ENCODE data around the gene DHRS13.
"Not testable (repeated sequence)": the region's sequence is repeated elsewhere in the genome, so short reads cannot be mapped to it uniquely, and the experiment has no call there.

The DHRS13 gene

DNA sequence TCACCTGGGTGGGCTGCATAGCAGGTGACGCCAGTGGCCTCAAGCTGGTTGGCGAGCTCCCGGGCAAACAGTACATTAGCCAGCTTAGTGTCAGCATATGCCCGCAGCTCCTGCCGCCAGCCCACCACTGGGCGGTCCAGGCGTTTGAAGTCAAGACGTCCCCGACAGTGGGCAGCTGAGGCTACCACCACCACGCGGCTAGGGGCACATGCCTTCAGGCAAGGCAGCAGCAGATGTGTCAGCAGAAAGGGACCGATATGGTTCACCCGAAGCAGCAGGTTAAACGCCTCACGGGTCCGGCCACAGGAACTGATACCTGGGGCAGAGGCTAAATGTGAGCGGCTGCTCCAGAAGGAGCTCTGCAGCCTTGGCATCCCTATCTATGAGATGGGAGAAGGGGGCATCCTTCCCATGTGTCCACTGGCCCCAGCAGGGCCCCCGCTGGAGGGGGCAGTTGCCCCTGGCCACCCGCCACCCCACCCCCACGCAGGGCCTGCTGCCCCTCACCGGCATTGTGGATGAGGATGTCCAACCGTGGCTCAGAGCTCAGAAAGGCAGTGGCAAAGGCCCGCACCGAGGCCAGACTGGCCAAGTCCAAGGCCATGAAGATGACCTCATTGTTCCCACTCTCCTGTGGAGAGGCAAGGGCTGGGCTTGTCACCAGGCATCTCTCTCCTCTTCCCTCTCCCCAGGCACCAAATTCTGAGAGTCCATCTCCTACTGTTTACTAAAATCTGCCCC lies 1.7 kb downstream of the DHRS13 start:
- DNase-seq = no peak

DNA sequence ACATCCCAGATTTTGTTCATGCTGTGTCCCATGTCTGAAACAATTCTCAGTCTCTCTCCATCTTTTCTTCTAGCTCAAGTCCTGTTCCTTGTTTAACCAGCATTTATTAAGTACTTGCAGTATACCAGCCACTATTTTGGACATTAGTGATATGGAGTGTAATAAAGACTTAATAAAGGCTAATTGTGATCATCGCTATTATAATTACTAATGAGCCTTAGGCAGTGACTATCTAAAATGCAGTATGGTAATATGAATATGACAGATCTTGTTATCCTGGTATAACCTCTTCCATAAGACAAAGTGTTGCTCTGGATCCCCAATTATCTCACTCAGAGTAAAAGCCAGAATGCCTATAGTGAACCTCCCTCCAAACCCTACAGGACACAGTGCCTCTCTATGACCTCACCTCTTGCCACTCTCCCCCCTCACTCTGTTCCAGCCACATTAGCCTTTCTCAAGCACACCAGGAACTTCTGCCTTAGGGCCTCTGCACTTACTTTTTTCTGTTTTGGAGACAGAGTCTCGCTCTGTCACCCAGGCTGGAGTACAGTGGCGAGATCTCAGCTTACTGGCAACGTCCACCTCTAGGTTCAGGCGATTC lies 3.6 kb downstream of the DHRS13 start:
- DNase-seq = no peak

DNA sequence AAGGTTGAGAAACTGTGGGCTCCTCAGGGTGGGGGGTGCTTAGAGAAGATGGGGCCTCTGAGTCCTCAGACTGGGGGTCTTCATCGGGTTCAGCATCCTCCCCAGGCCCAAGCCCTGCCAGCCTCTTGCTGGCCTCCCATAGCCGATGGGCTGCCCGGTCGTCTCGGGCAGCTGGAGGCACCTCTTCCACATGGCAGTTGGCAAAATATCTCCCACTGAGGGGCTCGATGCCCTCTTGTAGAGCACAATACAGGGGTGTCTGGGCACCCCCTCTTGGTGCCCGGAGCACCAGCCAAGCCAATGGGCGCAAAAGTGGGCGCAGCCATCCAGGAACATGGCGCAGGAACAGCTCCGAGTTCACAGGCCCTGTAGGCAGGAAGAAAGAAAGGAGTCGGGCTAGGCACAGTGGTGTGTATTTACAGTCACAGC lies 4.3 kb downstream of the DHRS13 start:
- DNase-seq = no peak

DNA sequence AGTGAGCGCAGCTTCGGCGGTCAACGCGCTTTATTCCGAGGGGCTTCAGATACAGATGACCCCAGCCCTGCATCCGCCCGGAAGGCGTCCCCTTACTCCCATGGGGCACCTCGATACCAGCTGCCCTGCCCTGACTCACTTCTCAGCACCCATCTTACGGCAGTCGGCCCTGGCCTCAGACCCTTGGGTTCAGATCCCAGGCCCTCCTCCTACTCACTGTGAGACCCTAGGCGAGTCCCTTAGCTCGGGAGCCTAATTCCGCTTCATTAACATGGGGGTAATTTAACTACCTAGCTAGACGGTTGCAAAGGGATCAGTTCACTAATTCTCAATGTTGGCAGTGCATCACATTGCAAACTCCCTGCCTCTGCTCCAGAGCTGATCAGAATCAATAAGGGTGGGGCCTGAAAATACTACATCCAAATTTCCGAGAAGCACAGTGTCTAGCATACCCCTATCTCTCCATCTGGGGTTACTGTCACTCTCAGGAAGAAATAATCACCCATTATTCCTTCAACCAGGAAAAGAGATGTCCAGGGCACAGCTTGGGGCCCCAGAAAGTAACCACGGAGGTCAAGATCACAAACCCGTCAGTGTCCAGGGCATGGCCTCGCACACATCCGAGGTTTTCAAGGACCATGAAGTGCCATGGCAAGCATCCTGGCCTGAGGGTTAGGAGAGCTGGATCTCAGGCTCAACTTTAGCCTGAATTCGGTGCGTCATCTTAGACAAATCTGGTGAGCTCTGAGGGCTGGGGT lies 4.9 kb downstream of the DHRS13 start:
- no peak for DNase-seq

DNA sequence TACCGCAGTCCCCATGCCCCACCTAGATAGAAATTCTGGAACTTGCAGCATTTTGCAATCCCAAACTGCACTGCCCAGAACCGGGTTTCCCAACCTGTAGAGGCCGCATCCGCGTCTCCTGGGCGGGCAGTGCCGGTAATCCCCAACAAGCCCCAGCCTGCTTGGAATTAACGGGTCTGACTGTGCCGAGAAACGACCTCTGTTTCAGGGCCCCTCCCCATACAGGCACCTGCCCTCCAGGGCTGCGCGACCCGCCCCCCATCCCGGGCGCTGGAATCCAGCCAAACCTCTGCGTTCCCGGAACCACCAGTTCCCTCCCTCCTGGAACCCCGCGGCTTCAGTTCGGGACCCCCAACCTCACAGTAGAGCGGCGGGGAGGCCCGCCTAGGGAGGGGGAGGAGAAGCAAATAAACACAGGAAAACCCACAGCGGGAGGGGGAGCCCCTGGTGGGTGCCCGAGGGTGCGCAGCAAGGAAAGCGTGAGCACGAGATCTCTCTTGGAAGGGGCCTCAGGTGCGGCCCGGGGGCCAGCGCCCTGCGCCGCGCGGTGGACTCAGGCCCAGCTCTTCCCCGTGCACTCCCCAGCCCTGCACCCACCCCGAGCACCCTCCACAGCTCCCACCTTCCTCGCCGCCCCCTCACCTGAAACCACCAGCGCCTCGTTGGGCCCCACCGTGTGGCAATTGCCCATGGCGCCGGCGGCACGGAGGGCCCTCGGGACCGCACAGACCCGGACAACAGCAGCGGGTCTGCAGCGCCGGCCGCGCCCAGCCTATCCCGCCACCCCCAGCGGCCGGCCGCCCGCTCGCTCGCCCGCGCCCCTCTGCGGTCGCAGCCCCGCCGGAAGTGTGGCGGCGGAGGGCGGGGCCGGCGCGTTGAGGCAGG lies 5.8 kb downstream of the DHRS13 start, which contains the start of gene FLOT2:
Gene FLOT2 (minus strand): TSS at position 850 of the 885 bp plus-strand sequence. CDS start 159 bp downstream, at position 691.
- DNase-seq = peak; percentile 25

DNA sequence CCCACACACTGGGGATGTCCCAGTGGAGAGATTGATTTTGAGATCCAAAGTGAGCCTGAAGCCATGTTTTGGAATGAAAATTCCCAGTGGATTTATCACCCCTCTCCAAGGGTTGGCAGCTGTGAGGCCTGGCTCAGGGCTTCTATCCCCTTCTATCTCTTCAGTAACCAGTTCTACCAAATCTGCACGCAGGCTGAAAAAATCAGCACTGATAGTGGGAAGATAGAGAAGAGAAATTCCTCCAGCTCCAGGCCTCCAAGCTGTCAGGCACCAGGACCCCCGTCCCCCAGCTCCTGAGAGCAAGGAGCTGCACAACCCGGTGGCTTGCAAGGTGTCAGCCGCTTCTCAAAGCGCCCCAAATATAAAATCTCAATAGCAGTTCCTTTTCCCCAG lies 6.4 kb downstream of the DHRS13 start:
- no peak for DNase-seq

DNA sequence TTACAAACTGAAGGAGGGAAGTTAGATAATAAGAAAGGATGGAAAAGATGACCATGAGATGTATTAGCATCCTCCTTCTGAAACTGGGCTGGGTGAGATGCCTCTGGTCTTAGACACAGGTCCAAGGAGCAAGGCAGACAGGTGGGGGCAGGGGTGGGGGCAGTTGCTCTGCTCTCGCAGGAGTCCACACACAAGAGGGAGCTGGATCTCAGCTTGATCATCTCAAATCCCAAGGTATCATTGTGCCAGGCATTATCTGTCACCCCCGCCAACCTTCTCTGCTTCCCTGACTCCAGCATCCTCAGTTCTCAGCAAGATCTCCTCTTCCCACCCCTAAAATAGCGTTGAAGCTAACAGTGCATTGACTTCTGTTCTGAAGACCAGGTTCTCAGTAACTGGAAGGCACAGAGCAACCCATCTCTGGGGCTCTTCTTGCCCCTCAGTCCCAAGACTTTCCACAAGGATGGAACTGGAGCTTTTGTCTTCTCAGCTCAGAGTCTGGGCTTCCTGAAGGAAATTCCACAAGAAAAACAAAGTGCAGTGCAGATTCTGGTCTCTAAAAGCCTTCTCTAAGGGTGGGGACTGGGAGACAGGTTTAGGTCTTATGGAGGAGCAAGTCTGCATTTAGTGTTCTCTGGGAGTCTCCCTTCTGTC lies 7.0 kb downstream of the DHRS13 start:
- DNase-seq = no peak

DNA sequence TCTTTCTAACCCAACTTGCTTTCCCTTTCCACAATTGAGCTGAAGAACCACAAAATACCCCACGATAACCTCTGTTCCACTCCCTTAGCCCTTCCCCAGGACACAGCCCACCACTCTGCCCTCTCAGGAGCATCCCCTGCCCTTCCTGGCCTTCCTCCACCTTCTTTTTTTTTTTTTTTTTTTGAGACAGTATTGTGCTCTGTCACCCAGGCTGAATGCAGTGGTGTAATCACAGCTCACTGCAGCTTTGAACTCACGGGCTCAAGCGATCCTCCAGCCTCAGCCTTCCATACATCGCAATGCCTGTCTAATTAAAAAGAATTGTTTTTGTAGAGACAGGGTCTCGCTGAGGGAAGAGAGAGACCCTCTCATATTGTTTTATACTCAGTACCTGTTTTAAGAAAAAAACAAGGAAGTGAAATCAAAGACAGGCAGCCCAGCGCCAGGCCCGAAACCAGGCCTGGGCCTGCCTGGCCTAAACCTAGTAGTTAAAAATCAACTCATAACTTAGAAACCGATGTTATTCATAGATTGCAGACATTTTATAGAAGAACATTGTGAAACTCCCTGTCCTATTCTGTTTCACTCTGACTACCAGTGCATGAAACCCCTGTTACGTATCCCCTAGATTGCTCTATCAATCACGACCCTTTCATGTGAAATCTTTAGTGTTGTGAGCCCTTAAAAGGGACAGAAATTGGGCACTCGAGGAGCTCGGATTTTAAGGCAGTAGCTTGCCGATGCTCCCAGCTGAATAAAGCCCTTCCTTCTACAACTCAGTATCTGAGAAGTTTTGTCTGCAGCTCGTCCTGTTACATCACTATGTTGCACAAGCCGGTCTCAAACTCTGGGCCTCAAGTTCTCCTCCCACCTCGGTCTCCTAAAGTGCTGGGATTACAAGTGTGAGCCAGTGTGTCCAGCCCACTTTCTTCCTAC lies 9.4 kb downstream of the DHRS13 start:
- not testable (repeated sequence) for DNase-seq

DNA sequence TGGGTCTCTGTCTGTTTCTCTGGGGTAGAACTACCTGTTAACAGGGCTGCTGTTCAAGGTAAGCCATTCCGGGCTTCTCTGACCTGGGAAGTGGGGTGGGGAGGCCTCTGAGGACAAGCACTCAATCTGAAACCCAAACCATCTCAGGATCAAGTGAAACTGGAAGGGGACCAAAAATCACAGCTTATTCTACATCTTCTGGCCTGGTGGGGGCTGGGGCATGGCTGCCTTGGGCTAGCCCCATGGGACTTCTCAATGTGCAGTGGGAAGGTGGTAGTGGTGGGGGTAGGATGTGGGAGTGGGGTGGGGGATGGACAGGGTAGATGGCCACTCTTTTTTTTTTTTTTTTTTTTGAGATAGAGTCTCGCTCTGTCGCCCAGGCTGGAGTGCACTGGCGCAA lies 10.9 kb downstream of the DHRS13 start:
- no peak for DNase-seq

DNA sequence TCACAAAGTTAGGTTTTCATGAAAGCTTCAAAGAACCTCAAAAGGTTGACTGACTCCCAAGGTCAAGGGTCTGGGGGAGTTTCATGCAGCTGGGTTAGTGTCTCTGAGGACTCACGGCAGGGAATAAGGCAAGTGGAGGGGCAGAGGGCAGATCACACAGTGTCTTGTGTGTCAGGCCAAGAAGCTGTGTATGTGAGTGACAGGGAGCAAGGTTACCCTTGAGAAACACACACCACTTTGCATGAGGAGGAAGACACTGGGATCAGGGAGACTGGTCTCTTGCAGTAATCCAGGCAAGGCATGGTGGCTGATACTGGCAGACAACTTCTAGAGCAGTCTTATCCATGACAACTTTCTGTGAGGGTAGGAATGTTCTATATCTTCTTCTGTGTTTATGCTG lies 11.7 kb downstream of the DHRS13 start:
- no peak for DNase-seq

DNA sequence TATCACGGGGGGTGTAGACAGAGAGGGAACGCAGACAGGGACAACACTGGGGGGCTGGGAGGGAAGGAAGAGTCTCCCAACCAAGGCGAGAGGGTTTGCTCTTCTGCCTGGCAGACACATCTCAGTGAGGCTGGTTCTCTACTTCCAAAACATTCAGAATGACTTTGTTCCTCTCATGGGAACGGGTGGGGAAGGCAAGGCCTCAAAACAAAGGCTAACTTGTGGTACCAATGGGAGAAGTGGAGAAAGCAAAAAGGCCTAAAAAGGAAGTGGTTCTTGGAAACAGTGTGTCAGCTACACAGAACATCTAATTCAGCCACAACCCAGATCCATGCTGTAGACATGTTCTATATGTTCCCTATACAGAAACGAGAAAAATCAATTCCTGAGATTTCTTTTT lies 12.9 kb downstream of the DHRS13 start:
- DNase-seq = no peak

DNA sequence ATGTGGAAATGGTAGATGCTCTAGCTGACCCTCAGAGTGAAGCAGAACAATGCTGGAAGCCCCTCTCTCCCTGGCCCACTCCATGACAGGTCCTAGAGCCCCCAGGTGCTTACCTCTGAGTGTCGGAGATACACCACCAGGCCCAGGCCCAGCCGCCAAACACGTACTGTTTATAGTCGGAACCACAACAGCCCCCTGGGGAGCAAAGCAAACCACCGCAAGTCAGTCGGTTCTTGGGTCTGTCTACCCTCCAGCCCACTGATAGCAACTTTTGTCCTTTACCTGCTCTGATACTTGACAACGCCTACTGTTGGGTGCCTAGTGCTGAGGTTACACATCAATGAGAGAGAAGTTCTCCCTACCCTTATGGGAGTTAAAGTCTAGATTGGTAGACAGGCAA lies 14.0 kb downstream of the DHRS13 start:
- DNase-seq = no peak

DNA sequence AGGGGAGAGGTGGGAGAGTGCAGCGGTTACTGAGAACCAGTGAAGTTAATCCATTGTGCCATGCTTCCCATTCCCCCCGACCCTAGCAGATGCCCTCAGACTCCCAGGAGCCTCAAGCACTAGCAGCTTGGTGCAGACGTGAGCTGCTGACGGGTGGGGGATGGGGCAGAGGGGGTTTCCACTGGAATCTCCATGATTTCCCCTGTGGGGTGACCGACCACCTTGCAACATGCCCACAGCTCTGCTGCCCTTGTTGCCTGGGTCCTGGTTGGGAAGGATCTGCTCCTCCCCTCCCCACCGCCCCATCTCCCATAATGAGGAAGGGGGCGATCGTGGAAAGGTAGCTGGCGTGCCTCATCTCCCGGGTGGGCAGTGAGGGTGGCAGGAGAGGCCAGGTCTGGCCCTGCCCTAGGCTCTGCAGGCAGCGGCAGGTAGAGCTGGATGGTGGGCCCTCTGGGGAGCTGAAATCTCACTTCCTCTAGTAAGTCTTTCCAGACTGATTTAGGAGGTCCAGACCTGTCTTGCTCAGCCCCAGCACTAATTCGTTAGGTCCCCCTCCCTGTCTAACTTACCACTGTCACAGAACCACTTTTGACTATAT lies 14.9 kb downstream of the DHRS13 start:
- no peak for DNase-seq

DNA sequence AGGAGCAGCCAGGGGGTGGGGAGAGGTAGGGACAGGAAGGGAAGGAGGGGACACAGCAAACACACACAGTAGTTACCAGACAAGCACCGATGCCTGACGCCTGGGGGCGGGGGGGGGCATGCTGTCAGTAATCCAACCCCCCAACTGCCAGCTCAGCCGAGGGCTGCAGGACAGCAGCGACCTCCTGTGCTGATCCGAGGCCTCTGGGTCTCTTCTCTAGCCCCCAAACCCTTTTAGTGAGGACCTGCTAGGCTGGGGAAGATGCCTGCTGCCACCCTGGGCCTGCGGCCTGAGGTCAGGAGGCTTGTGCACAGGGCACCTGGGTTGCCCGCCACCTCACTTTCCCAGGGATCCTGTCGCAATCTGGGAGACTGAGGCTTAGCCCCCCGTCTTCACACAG lies 16.9 kb downstream of the DHRS13 start:
- DNase-seq = no peak

DNA sequence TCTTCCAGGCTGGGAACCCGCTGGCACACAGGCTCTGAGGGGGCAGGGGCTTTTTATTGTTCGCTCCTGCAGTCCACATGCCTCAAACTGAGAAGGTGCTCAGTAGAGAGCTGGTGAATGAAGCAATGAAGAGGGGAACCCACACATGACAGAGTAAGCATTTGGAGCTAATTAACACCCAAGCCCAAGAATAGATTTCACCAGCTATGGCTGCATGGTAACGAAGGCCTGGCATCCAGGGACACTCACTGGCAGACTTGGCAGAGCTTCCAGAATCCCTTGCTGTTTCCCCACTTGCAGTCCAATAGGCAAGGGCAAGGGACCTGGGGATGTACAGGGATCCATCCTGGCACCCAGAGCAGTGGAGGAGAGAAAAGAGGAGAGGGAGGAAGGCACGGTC lies 17.5 kb downstream of the DHRS13 start:
- no peak for DNase-seq

DNA sequence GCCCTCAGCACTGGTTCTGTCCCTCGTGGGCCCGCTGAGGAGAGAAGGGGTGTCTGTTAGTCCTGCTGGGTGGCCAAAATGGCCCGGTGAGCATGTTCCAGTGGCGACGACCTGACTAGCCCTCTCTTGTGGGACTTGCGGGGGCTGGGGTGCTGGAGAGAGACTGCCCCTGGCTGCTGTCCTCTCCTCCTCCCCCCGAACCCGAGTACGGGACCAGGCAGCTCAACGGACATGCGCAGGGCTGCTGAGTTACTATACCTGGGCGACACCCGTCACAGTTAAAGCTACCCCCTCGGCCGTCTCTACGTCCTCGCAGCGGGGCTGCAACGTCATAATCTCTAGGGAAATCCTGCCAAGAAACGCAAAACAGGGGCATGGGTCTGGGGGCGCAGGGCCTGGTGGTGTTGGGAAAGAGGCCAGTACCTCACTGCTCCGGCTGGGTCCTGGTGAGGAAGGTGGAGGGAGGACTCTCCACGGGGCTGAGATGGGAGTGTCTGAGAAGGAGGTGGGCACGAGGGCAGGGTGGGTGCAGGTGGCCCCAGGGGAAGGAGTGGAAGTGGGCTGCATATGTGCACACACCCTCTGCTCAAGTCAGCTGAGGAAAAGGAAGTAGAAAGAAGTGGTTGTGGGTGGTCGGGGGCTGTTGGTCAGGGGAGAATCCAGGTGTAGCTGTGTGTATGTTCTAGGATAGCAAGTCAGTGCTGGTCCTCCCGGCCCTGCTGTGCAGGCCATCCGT lies 18.7 kb downstream of the DHRS13 start:
- DNase-seq = no peak

DNA sequence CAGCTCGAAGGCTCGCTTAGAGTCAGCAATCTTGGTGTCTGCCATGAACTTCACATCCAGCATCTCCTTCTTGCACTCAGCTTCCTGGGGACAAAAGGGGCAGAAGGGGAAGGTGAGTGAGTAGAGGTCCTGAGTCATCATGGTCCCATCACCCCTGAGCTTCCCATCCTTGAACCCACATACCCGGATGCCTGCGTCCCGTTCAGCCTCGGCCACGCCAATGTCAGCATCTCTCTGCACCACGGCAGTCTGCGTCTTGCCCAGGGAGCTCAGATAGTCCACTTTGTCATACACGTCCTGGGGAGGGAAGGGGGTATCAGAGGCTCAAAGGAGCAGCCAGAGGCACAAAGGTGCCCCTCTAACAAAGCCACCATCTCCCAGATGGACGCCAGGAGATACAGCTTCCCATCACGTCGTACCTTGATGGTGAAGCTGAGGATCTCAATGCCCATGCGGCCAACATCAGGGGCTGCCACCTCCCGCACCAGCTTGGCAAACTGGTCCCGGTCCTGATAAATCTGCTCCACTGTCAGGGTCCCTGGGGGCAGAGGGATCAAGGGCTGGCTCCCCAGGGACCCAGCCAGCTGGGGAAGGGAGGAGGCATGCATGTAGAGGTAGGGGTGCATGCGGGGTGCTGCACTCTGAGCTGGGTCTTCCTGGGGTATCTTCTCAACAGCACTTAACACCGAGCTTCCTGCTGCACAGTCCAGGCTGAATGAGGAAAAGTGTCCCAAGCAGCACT lies 20.6 kb downstream of the DHRS13 start:
- DNase-seq = no peak

DNA sequence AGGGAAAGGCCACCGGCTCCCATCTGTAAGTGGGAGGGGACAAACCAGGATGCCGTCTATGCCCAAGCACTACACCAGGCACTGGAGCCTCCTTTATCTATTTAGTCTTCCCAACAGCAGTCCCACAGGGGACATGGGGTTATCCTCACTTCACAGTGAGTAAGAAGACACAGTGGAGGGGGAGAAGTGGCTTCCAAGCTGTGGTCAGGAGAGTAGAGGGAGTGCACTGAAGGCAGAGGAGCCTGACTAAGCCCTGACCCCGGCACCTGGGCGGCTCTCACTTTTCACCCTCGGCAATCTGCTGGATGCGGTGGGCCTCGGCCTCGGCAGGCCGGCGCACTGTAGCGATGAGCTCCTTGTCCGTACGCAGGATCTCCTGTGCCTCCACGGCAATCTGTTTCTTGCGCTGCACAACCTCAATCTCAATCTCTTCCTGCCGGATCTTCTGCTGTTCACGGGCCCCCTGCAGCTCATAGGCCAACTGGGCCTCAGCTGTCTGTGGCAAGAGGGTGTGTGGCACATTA lies 21.3 kb downstream of the DHRS13 start:
- no peak for DNase-seq

DNA sequence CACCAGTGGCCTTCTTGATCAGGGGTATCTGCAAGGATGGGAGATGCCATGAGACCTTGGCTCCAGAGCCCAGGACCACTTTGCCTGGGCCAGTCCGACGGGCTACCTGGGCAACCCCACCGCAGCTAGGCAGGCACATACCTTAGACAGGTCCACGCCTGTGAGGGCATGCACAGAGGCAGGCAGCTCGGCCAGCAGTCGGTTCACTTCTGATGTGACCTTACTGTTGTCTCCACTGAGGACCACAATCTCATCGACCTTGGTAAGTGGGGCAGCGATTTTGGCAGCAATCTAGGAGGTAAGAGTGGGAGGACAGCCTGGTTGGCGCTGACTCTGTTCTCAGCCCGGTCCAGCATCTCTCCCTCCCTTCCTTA lies 22.3 kb downstream of the DHRS13 start:
- no peak for DNase-seq

Data from NCI-H1694 (cell line).